T-cell (primary cell): ENCODE measurements around the gene RFX2. TPM values are rescaled to one million over a fixed set of nuclear protein-coding genes. Genes with fewer than 3 reads are reported as not detected.
"Not testable (repeated sequence)": the region's sequence is repeated elsewhere in the genome, so short reads cannot be mapped to it uniquely, and the experiment has no call there.

Experiments
- ATAC-seq, 4 experiments: fragments of 200-7000 bp in 3 of 4; fragments of 150-1000 bp in 1 of 4; cut with Tn5 transposase; replicated peaks in 1 of 4; 1 replicate in 3 of 4; 2 replicates in 1 of 4; pipeline ENCODE4 v1.10.0; 2021; ENCODE audit warnings: moderate library complexity in 3 of 4, mild to moderate bottlenecking in 2 of 4, moderate number of reproducible peaks in 1 of 4
- CTCF ChIA-PET, 2 donors: fragments of 300-600 bp; sonication (Branson Sonifier 250); formaldehyde crosslinking; loops; one replicate each; lab custom pipeline; 2022; ENCODE audit warnings: antibody characterized with exemption in 2 of 2; lab: Charles Lee
- POLR2A ChIA-PET, 2 donors: fragments of 300-600 bp; sonication (Branson Sonifier 250); formaldehyde crosslinking; loops; one replicate each; lab custom pipeline; 2022; ENCODE audit warnings: antibody characterized with exemption in 2 of 2; lab: Charles Lee
- DNase-seq, 35 experiments: peaks; one replicate each; pipeline versions ENCODE4 v3.0.0 to v3.0.0-alpha.2; 2013 to 2023
- H3K27ac ChIP-seq: one replicate; pipeline ENCODE4 v1.5.1; 2013; ENCODE audit warnings: low read length
- H3K27me3 ChIP-seq, 2 experiments: replicated peaks in 1 of 2; 1 replicate in 1 of 2; 2 replicates in 1 of 2; pipeline versions ENCODE4 v1.6.1 to v1.7.0; 2013; ENCODE audit warnings: low read length in 1 of 2, mixed read lengths in 1 of 2; ENCODE audit not compliant: control insufficient read depth in 2 of 2, insufficient read depth in 2 of 2; ENCODE audit errors: extremely low read depth in 1 of 2
- H3K36me3 ChIP-seq, 2 donors: 1 replicate in 1 of 2; 2 replicates in 1 of 2; pipeline versions ENCODE4 v1.6.1 to v1.7.0; 2013; ENCODE audit warnings: low read length in 1 of 2; ENCODE audit not compliant: control insufficient read depth in 2 of 2, insufficient read depth in 1 of 2; ENCODE audit errors: extremely low read depth in 1 of 2
- H3K4me1 ChIP-seq, 2 experiments: 1 replicate in 1 of 2; 2 replicates in 1 of 2; pipeline versions ENCODE4 v1.6.1 to v1.7.0; 2013; ENCODE audit warnings: low read length in 2 of 2, mixed read lengths in 1 of 2; ENCODE audit not compliant: insufficient read depth in 2 of 2, control insufficient read depth in 1 of 2; ENCODE audit errors: extremely low read depth in 1 of 2
- H3K4me3 ChIP-seq, 2 donors: 1 replicate in 1 of 2; 2 replicates in 1 of 2; pipeline versions ENCODE4 v1.5.1 to v1.7.0; 2013; ENCODE audit warnings: mild to moderate bottlenecking in 2 of 2, low read length in 1 of 2, moderate library complexity in 1 of 2; ENCODE audit not compliant: control insufficient read depth in 1 of 2; ENCODE audit errors: extremely low read depth in 1 of 2
- H3K9me3 ChIP-seq: 2 replicates; pipeline ENCODE4 v1.7.0; 2013
- H3K27ac Mint-ChIP-seq, 2 donors: one replicate each; pipeline ENCODE4 v1.8.0; 2020 to 2021; ENCODE audit warnings: mild to moderate bottlenecking in 2 of 2, mixed read lengths in 2 of 2
- H3K27me3 Mint-ChIP-seq, 2 donors: one replicate each; pipeline ENCODE4 v1.8.0; 2021 to 2022; ENCODE audit warnings: mixed read lengths in 2 of 2
- H3K36me3 Mint-ChIP-seq: one replicate; pipeline ENCODE4 v1.8.0; 2021; ENCODE audit warnings: mixed read lengths
- H3K4me1 Mint-ChIP-seq, 3 donors: one replicate each; pipeline ENCODE4 v1.8.0; 2020 to 2022; ENCODE audit warnings: mixed read lengths in 3 of 3, mild to moderate bottlenecking in 1 of 3
- H3K4me3 Mint-ChIP-seq, 3 donors: one replicate each; pipeline ENCODE4 v1.8.0; 2020 to 2022; ENCODE audit warnings: mild to moderate bottlenecking in 3 of 3, mixed read lengths in 3 of 3, moderate library complexity in 3 of 3
- H3K9me3 Mint-ChIP-seq, 3 donors: one replicate each; pipeline ENCODE4 v1.8.0; 2020 to 2022; ENCODE audit warnings: mixed read lengths in 3 of 3
- WGBS: methylation state at CpG from one replicate; pipeline ENCODE4 v1.1.5; 2013; ENCODE audit warnings: missing lambda C conversion rate; ENCODE audit not compliant: insufficient coverage; 5-methylcytosine and 5-hydroxymethylcytosine counted together
- total RNA-seq, 35 experiments: library from RNA in 6 of 35; stranded (reverse) in 6 of 35; fragments of 120-200 nt in 1 of 35; gene quantifications; one replicate each; pipeline versions ENCODE4 v1.2.1 to v1.2.4 and lab custom pipeline; 2013 to 2026

The RFX2 gene
- total RNA-seq, 5 donors from 2014 or later (not counting 1 experiment from before 2014, with no cell fraction given): 4.7 to 11.6 (median 7.8) TPM

DNA sequence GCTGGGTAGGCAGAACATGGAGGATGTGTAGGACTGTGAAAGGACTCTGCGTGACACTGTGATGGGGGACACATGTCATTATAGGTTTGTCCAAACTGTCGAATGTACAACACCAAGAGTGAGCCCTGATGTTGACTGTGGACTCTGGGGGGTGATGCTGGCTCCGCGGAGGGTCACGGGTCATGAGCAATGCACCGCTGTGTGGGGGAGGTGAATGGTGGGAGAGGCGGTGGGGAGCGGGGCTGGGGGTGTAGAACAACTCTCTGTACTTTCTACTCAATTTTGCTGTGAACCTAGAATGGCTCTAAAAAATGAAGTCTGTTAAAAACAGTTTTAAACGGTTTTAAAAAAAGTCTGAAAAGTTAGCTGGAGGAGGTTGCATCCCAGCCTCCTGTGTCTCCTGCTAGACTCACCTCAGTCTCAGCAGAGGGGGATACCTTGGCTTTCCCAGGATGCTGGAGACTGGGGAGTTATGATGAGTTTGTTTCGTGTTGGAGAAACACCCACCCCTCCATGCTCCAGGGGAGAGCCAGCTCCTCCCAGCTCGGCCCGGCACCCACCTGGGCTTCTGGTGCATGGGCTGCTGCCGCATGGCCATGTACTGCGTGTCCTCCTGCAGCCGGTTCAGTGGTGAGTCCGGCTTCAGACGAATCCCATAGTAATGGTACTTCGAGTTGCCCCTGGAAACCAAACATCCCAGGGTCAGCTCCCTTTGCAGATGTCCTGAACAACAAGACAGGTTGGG is 97.7 kb downstream of the RFX2 start:
- no peaks in the 10 kb centered on the region for H3K4me1 ChIP-seq
- no peak for DNase-seq
- no peaks in the 10 kb centered on the region for H3K27me3 Mint-ChIP-seq
- H3K9me3 Mint-ChIP-seq: no peaks in the 10 kb centered on the region
- WGBS: 87% methylated on average over 10 of the region's 18 CpGs
- no peak overlapping the region for H3K4me3 Mint-ChIP-seq
- no peak for ATAC-seq
- H3K36me3 Mint-ChIP-seq: peaks cover 7% of the 10 kb centered on the region
- no peak overlapping the region for H3K27ac ChIP-seq
- no peaks in the 10 kb centered on the region for H3K4me1 Mint-ChIP-seq
- H3K27ac Mint-ChIP-seq: no peak overlapping the region
- CTCF ChIA-PET: no interaction called here
- POLR2A ChIA-PET: no interaction called here
- H3K4me3 ChIP-seq: no peak overlapping the region
- no peaks in the 10 kb centered on the region for H3K9me3 ChIP-seq
- H3K36me3 ChIP-seq: no peaks in the 10 kb centered on the region
- no peaks in the 10 kb centered on the region for H3K27me3 ChIP-seq

DNA sequence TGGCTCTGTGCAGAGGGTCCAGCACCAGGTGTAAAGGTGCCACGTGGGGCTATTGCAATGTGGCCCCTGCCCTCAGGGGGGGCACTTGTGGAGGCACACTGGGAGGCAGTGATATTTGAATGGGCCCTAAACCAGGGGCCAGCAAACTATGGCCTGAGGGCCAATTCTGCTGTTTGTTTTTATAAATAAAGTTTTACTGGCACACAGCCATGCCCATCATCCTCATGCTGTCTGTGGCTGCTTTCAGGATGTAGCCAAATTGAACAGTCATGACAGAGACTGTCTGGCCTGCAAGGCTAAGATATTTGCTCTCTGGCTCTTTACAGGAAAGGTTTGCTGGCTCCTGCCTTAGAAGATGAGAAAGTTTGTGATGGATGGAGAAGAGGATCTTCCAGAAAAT is 98.5 kb downstream of the RFX2 start:
- H3K36me3 Mint-ChIP-seq: peaks cover 11% of the 10 kb centered on the region
- 88% methylated on average over 1 of the region's 1 CpG for WGBS
- no peak overlapping the region for H3K4me3 ChIP-seq
- H3K4me1 Mint-ChIP-seq: no peaks in the 10 kb centered on the region
- no peak for DNase-seq
- no peaks in the 10 kb centered on the region for H3K9me3 Mint-ChIP-seq
- H3K9me3 ChIP-seq: no peaks in the 10 kb centered on the region
- no peak overlapping the region for H3K27ac ChIP-seq
- no peaks in the 10 kb centered on the region for H3K27me3 ChIP-seq
- no peaks in the 10 kb centered on the region for H3K27me3 Mint-ChIP-seq
- H3K4me1 ChIP-seq: no peaks in the 10 kb centered on the region
- ChIA-PET CTCF (no interaction called here), POLR2A (no interaction called here)
- ATAC-seq: no peak
- no peak overlapping the region for H3K27ac Mint-ChIP-seq
- no peak overlapping the region for H3K4me3 Mint-ChIP-seq
- no peaks in the 10 kb centered on the region for H3K36me3 ChIP-seq

DNA sequence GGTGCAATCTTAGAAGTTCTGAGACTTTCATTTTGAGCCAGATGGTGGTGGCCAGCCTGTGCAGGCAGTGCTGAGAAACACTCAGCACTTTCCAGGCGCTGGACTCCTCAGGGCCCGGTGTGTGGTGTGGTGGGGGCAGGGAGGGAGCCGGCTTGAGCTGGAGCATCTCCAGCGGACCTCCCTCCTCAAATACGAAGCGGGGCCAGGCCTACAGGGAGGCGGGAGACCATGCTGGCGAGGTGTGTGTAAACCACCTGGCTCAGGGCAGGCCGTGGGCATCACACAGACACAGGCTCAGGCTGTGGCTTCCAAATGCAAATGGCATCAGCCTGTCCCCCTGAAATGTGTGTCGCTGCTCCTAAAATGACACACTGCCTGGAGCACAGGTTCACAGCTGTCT is 99.1 kb downstream of the RFX2 start:
- POLR2A ChIA-PET: no interaction called here
- Mint-ChIP-seq H3K36me3 (peaks cover 11% of the 10 kb centered on the region), H3K27me3 (no peaks in the 10 kb centered on the region), H3K4me1 (no peaks in the 10 kb centered on the region), H3K9me3 (no peaks in the 10 kb centered on the region), H3K4me3 (no peak overlapping the region), H3K27ac (no peak overlapping the region)
- ATAC-seq: no peak
- no peaks in the 10 kb centered on the region for H3K36me3 ChIP-seq
- 83% methylated on average over 8 of the region's 10 CpGs for WGBS
- CTCF ChIA-PET: no interaction called here
- H3K4me3 ChIP-seq: no peak overlapping the region
- H3K4me1 ChIP-seq: no peaks in the 10 kb centered on the region
- H3K27ac ChIP-seq: no peak overlapping the region
- no peaks in the 10 kb centered on the region for H3K9me3 ChIP-seq
- DNase-seq: no peak
- H3K27me3 ChIP-seq: no peaks in the 10 kb centered on the region

DNA sequence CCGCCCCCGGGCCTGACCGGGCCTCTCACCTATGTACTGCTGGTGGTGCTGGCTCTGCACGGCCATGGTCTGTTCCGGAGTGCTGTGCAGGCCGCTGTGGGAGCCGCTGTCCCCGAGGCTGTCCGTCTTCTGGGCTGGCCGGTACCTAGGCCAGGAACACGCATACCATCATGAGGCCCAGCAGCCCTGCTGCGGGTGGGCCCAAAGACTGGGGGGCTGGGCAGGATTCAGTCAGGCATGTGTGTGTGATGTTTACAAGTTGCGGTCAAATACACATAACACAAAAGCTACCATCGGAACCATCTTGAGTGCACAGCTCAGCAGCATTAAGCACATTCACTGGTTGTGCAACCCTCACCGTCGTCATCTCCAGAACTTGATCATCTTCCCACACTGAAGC is 100.2 kb downstream of the RFX2 start:
- H3K9me3 ChIP-seq: no peaks in the 10 kb centered on the region
- WGBS: 96% methylated on average over 13 of the region's 16 CpGs
- H3K27me3 Mint-ChIP-seq: no peaks in the 10 kb centered on the region
- no peak overlapping the region for H3K27ac ChIP-seq
- no peak overlapping the region for H3K4me3 Mint-ChIP-seq
- CTCF ChIA-PET: no interaction called here
- H3K27ac Mint-ChIP-seq: no peak overlapping the region
- ATAC-seq: no peak
- no peak for DNase-seq
- H3K27me3 ChIP-seq: no peaks in the 10 kb centered on the region
- no peaks in the 10 kb centered on the region for H3K4me1 Mint-ChIP-seq
- H3K4me3 ChIP-seq: no peak overlapping the region
- peaks cover 11% of the 10 kb centered on the region for H3K36me3 Mint-ChIP-seq
- POLR2A ChIA-PET: no interaction called here
- H3K4me1 ChIP-seq: no peaks in the 10 kb centered on the region
- H3K36me3 ChIP-seq: peaks cover 0 to 3% of the 10 kb centered on the region in 2 donors
- H3K9me3 Mint-ChIP-seq: no peaks in the 10 kb centered on the region

DNA sequence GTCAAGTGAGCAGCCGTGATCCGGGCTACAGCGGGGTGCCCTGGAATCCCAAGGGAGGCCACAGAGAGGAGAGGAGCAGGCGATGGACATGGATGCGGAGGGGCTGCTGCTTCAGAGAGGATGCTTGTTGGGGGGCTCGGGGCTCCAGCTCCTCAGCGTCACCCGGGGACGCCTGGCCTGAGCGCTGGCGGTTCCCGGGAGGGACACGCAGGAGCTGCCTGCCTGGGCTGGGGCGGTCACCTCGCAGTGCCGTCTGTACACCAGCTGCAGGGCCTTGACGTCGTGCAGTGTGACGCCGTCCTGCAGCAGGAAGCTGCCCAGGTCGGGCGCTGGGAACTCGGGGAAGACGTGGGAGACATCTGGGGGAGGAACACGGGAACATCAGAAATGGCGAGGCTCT is 102.4 kb downstream of the RFX2 start:
- Histone ChIP-seq H3K9me3 (no peaks in the 10 kb centered on the region), H3K27me3 (no peaks in the 10 kb centered on the region), H3K4me3 (no peak overlapping the region), H3K27ac (no peak overlapping the region), H3K36me3 (peaks cover 0 to 3% of the 10 kb centered on the region in 2 donors), H3K4me1 (no peaks in the 10 kb centered on the region)
- no peak for ATAC-seq
- ChIA-PET CTCF (no interaction called here), POLR2A (no interaction called here)
- H3K27ac Mint-ChIP-seq: no peak overlapping the region
- H3K36me3 Mint-ChIP-seq: peaks cover 11% of the 10 kb centered on the region
- H3K9me3 Mint-ChIP-seq: no peaks in the 10 kb centered on the region
- 93% methylated on average over 23 of the region's 26 CpGs for WGBS
- H3K4me3 Mint-ChIP-seq: no peak overlapping the region
- H3K27me3 Mint-ChIP-seq: no peaks in the 10 kb centered on the region
- no peaks in the 10 kb centered on the region for H3K4me1 Mint-ChIP-seq
- DNase-seq: no peak

DNA sequence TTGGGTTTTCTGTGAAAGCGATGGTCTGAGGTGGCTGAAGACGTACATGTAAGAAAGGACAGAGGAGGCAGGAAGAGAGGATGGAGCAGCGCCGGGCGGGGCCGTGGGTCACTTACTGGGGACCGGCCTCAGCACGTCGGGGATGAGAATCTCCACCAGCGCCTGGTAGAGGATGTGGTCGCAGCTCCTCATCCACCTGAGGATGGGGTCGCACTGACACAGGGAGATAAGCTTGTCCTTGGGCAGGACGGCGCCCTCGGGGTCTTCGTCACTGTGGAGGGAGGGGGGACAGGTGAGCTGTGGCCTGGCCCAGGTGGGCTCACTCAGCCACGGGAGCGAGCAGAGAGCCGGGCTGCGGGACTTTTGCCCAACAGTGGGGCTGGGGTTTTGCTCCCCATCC is 103.4 kb downstream of the RFX2 start:
- CTCF ChIA-PET: no interaction called here
- no peaks in the 10 kb centered on the region for H3K4me1 Mint-ChIP-seq
- 92% methylated on average over 15 of the region's 20 CpGs for WGBS
- Histone ChIP-seq H3K4me3 (no peak overlapping the region), H3K4me1 (no peaks in the 10 kb centered on the region), H3K27ac (no peak overlapping the region), H3K36me3 (peaks cover 4 to 6% of the 10 kb centered on the region in 2 donors), H3K9me3 (no peaks in the 10 kb centered on the region), H3K27me3 (no peaks in the 10 kb centered on the region)
- ATAC-seq (no peak), DNase-seq (no peak)
- POLR2A ChIA-PET: no interaction called here
- peaks cover 11% of the 10 kb centered on the region for H3K36me3 Mint-ChIP-seq
- H3K27me3 Mint-ChIP-seq: no peaks in the 10 kb centered on the region
- no peaks in the 10 kb centered on the region for H3K9me3 Mint-ChIP-seq
- H3K27ac Mint-ChIP-seq: no peak overlapping the region
- no peak overlapping the region for H3K4me3 Mint-ChIP-seq

DNA sequence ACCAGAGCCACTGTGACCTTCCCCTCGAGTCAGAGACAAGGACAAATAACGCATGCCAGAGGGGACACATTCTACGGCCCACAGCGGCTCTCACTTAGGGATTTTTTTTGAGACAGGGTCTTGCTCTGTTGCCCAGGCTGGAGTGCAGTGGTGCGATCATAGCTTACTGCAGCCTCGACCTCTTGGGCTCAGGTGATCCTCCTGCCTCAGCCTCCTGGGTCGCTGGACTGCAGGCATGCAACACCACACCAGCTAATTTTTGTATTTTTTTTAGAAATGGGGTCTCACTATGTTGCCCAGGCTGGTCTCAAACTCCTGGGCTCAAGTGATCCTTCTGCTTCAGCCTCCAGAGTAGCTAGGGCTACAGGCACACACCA is 104.2 kb downstream of the RFX2 start:
- CTCF ChIA-PET, DNase-seq, H3K4me3 Mint-ChIP-seq, H3K27ac ChIP-seq, H3K27me3 ChIP-seq, H3K9me3 ChIP-seq, H3K9me3 Mint-ChIP-seq, H3K36me3 ChIP-seq, H3K4me1 Mint-ChIP-seq, ATAC-seq, POLR2A ChIA-PET, H3K4me3 ChIP-seq, H3K4me1 ChIP-seq, H3K27me3 Mint-ChIP-seq, H3K27ac Mint-ChIP-seq: not testable (repeated sequence)
- H3K36me3 Mint-ChIP-seq: peaks cover 12% of the 10 kb centered on the region
- 80% methylated on average over 6 of the region's 7 CpGs for WGBS
